GM03348 (cell line): ENCODE results near the gene NHS.

Experiments
- DNase-seq: peaks from one replicate; pipeline ENCODE4 v3.0.0; 2012; ENCODE audit warnings: low spot score

NHS gene

DNA sequence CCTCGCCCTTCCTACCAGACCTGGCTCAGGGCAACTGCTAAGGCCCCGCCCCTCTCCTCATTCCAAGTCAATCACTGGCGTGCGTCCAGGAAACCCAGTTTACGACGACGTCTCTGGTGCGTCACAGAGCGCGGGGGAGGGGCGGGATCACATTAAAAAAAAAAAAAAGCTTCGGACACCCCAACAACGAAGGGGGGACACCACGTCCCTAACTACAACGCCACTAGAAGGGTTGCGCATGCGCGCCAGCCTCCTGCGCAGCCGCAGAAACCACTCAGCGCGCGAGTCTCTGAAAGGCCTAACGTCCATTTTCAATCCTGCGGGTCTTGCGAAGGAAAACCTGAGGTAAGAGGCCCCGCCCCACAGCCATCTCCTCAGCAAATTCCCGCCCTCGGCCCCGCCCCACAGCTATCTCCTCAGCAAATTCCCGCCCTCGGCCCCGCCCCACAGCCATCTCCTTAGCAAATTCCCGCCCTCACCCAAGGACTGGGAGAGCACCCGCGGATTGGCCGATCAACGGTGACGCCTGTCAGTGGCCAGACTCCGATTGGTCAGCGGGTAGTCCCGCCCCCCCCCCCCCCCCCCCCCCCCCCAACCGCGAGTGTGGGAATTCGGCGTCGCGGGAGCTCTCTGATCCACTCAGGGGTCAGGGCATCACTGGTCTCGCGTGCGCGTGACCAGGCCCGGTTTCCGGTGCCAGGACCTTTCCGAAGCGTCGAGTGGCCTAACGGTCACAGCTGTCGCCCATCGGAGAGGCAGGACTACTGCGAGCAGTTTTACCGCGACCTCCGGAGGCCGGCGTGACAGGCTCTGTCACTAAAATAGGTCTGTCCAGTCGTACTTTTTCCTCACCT lies 362.1 kb downstream of the NHS start, which contains the start of gene SCML1:
Gene SCML1 (plus strand): TSS at position 638 of the 854 bp plus-strand sequence. CDS start 6,694 bp downstream, outside the sequence.
- peak; percentile 94 for DNase-seq

DNA sequence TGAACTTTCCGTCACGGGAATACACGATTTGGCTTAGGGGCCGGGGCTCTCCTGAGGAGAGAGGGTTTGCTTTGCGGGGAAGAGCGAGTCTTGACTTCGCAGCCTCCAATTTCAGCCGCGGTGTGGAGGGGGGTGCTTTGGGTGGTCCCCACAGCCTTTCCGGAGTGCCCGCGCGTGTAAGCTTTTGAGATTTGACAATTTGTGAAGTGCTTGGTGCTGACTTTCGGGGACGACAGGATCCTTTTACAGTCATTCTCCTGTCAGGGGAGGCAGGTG lies 362.6 kb downstream of the NHS start:
- no peak for DNase-seq

DNA sequence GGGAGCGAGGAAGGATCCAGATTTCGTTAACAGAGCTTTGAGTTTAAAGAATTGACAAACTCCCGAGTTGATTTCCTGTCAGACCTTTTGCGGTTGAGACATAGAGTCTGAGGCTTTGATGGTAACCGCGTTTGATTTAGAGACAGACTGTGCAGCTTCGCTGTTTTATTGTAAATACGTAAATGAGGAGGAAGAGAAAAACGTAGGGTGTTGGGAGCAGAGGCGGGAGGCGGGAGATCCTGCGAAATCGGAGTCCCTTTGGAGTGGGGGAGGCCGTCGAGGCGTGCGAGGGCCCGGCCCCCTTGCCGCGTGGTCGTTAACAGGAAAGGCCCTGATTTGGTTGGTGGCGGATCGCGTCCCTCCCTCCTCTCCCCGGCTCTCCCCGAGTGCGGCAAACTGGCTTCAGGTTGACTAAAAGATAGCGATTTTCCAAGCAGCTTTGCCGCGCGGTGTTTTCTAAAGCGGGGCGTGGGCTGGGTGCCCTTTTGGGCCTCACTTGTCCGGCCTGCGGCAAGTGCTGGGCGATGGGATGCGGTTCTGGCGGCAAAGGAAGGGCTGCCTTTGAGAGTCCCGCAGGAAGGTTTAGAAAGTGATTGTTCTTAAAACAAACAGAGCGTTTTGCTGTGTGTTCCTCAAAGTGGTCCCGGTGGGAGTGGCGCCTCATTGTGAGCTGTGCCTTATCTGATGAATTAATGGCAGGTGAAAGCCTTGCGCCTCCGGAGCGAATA lies 363.1 kb downstream of the NHS start:
- peak; percentile 15 for DNase-seq

DNA sequence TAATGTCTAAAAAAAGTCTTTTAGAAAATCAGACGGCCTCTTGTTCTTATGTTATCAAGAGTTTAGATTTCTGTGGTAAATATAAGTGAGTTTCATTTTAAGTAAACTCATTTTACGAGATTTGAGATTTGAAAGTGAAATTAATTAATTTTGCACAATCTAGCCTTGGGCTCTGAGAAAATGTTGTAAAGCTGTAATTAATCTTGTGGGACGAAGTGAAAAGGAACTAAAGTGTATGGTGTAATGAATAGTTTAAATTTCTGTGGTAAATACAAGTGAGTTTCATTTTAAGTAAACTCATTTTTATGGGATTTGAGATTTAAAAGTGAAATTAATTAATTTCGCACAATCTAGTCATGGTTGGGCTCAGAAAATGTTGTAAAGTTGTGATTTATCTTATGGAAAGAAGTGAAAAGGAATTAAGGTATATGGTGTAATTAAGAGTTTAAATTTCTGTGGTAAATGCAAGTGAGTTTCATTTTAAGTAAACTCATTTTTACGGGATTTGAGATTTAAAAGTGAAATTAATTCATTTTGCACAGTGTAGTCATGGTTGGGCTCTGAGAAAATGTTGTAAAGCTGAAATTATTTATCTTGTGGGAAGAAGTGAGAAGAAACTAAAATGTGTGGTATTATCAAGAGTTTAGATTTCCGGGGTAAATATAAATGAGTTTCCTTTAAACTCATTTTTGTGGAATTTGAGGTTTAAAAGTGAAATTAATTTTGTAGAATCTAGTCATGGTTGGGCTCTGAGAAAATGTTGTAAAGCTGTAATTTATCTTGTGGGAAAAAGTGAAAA lies 363.9 kb downstream of the NHS start:
- peak; percentile 3 for DNase-seq

DNA sequence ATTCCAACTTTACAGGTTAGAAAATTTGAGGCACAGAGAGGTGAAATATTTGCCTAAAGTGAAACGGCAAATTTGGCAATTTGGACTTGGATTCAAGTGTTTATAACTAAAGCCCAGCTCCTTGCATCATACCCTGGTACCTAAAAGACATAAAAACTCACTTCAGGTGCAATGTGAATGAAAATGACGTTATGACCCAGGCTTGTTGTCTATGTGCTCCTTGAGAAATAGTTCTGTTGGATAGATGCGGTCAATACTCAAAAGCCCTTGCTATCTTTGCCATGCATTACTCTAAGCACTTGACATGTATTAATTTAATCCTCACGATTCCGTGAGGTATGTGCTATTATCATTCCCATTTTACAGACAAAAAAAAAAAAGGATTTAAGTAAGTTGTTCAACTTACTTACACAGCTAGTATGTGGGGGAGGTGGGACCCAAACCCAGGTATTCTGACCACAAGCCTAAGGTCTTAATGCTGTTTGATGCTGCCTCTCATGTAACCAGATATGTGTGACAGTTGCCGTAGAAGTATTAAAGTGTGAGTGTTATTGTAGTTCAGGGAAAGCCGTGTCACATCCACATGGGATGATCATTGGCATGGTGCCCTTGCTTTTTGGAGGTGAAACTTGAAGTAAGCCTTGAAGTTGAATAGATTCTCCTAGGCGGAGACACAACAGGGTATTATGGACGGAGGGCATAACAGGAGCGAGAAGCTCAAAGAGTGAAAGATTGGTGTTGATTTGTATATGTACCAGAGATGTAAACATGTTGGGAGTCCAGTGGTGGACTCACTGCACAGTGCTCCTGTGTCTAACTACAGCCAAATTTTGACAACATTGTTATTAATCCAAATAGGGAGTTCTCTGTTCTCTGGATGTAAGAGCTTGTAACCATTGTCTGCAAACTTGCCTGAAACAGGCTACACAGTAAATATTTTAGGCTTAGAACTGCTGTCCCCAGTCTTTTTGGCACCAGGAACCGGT lies 365.4 kb downstream of the NHS start:
- no peak for DNase-seq

DNA sequence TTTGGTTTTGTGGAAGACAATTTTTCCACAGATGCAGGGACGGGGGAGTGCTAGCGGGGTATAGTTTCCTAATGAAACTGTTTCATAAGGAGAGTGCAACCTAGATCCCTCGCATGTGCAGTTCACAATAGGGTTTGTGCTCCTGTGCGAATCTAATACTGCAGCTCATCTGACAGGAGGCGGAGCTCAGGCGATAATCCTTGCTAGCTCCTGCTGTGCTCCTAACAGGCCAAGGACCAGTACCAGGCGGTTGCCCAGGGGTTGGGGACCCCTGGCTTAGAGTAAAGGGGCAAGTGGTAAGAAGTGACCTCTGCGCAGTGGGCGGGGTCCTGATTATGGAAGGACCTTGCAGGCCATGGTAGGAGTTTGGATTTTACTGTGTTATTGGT lies 366.1 kb downstream of the NHS start:
- DNase-seq: no peak

DNA sequence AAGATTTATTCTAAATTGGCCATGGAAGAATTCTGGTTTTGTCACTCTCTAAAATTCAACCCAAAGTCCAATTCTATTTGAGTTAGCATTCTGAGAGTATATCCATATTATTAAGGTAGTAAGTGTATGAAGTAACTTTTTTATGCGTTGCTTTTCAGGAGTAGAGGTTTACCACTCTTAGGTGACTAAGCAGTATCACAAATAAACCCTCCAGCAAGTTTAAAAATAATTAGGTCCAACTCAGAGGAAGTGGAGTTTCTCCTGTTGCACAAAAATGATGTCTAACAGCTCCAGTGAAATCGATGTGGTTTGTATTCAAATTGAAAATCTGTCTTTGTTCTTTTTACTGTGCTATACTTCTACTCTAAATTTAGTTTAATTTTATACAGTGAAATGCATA lies 368.9 kb downstream of the NHS start:
- no peak for DNase-seq

DNA sequence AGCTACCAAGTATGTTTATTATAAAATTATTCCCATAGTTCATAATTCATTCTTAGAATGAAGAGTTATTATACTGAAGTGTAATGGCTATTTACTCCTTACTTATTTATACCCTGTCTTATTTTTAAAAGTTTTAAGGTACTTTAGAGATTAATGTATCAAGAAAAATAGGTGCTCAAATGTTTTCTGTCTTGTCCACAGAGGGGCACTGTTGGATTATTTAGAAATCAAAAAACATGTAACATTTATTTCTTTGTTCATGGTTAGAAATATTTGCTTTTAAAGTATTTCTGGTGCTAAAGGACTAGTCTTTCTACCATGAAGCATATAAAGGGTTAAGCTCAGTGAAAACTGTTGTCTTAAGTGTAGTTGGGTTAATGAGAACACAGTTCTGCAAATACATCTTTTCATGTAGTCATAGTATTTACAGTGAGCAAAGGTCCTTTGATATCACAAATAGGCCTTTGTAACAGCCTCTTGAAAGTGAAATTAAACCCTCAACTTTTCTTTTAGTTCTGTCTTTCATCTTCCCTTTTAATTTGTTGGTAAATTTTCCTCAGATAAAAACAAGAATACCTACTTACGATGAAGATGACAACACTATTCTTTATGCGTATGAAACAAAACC lies 370.0 kb downstream of the NHS start:
- DNase-seq: peak; percentile 4

DNA sequence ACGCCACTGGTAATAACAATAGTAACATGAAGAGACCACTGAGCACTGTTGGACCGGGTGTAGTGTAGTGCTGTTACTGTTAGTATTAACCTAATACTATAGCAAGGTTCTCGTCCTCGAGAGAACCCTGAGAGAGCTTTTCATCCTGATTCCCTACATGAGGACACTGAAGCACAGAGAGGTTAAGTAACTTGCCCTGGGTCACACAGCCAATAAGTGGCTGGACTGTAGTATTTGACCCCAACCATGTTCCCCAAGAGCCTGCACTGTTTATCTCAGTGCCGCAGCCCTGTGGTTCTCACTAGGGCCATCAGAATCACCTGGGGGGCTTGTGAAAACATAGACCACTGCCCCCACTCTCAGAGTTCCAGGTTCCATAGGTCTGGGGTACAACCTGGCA lies 372.7 kb downstream of the NHS start:
- no peak for DNase-seq

DNA sequence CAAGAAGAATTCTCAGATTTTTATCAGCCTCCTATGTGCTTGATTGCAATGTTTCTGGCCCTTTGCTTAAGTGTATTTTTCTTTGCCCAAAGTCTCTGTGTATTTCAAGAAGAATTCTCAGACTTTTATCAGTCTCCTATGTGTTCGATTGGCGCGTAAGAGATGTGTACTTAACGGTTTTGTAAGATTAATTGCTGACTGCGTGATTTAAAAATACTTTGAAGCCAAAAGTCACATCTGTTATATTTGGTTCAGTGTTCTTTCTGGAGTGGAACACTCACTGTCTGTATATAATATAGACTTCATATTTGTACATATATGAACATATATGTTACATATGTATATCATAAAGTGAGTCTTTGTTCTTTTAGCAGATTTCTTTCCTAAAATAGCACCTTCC lies 373.7 kb downstream of the NHS start:
- no peak for DNase-seq

DNA sequence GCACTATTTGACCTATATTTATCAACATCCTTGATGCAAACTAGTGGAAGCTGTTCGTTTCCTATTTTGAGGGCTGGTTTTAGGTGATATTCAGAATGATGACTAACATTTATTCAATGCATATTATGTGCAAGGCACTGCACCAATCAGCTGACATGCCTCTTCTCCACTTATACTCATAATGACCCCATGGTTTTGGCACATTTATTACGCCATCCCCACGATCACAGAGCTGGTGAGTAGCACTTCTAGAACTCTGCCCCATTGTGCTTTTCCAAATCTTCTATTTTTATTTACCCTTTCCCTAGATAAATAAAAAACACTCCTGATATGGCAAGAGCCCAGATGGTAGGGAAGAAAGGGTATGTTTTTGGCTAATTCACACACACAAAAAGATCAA lies 375.4 kb downstream of the NHS start:
- no peak for DNase-seq

DNA sequence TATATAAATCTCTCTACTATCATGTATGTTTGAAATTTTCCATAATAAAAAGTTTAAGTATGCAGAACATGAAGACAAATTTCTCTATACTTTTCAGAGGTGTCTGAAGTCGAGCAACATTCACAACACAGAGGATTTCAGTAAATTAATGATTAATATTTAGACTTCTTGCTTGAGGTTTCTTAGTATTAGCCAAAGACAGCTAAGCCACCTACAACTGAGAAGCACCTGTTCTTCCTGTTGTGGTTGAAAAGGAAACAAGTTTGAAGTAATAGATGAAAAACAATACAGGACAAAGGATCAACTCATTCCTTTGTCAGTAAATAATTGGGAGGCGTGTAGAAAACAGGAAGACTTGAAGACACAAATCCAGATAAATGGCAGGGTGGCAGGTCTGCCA lies 383.4 kb downstream of the NHS start:
- DNase-seq: no peak

DNA sequence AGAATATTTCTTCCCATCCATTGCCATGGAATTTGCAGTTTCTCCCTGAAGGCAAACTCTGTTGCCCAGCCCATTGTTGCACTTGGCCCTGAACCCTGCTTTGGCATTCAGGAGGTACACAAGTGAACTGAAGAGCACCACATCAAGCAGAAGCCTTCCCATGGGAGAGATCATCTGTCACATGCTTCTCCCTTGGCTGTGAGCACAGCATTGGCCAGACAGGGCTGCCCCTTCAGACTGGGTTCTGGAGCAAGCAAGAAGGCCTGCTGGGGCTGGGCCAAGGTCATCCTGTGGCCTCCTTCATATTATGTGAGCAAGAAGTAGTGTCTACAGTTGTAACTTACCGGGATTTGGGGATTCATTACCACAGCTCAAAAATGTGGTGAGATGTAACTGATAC lies 385.0 kb downstream of the NHS start:
- DNase-seq: no peak

DNA sequence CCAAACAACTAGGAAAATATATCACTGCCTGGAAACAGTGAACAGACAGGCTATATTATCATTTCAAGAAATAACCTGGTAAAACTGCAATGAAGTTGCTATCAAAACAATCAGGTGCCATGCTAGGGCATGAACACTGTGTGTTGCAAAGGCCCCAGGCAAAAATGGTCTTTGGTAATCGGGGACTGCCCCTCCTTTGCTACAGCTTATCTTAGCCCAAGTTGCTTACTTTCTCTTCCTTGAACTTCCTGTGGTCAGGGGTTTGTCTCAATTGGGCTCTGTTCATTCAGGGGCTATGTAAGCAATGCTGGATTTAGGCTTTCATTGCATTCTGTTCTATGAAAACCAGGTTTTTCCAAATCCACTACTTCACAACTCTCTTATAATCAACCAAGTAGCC lies 392.7 kb downstream of the NHS start:
- DNase-seq: no peak

DNA sequence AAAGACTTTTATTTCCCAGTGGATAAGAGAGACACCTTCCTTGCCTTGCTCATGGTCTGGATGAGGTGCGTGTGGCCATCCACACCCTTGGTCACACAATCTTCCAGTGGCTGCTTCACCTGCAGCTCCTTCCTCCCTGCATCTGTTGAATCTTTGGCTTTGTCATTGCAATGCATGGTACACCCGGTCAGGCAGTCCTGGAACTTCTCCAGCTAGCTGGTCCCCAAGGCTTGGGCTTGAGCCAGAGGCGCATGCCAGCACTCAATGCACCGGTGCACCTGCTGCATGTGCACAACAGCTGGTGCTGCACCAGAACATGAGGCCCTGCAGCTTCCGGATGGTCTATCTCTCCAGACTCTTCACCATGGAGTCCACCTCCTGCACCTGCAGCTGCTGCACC lies 394.0 kb downstream of the NHS start:
- DNase-seq: no peak

DNA sequence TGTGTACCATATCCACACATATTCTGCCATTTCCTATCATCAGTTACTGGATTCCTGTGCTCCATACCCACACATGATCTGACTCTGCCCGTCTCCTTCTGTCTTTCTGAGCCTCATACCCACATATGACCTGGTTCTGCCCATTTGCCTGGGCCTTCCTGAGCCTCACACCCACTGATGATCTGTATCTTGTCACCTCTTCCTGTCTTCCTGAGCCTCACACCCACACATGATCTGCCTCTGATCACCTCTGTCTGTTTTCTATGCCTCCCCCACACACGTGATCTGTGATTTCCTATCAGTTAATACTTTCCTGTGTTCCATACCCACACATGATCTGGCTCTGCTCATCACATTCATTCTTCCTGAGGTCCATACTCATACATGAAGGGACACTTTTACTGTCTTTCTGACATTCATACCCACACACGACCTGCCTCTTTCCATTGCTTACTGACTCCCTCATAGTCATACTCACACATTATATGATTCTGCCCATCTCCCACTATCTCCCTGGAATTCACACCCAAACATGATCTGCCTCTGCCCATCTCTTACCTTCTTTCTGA lies 394.8 kb downstream of the NHS start:
- DNase-seq: no peak

DNA sequence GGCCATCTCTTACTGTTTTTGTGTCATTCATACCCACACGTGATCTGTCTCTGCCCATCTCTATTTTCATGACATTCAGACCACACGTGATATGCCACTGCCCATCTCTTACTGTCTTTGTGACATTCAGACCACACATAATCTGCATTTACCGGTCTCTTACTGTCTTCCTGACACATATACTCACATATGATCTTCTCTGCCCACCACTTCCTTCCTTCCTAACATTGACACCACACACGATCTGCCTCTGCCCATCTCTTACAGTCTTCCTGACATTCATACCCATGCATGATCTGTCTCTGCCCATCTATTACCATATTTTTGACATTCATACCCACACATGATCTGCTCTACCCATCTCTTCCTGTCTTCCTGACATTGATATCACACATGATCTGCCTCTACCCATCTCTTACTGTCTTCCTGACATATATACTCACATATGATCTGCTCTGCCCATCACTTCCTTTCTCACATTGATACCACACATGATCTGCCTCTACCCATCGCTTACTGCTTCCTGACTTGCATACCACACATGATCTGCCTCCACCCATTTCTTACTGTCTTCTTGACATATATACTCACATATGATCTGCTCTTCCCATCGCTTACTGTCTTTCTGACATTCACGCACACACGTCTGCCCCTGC lies 398.3 kb downstream of the NHS start:
- DNase-seq: no peak

DNA sequence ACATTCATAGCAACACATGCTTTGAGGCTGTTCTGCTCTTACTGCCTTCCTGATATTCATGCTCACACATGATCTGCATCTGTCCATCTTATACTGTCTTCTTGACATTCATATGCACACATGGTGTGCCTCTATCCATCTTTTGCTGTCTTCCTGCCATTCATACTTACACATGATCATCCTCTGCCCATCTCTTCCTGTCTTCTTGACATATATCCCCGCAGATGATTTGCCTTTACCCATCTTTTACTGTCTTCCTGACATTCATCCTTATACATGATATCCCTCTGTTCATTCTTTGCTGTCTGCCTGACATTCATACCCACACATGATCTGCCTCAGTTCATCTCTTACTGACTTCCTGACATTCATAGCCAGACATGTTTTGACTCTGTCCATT lies 399.1 kb downstream of the NHS start:
- no peak for DNase-seq

DNA sequence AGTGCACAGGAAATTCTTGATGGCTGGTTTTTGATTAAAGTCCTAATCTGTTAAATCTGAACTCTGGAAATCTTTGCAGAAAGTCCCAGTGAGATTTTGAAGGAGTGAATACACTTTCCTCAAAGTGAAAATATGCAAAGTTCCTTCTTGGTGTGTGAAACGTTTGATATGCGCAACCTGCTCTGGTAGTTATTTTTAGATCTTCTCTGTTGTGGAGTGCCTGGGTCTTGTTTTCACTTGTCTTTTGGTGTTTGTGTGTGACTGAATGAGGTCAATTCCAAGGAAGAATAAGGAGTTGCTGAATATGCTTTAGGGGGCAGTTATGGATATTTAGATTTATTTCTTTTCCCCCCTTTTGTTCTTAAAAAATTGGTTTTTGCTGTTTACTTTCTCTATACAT lies 404.0 kb downstream of the NHS start:
- no peak for DNase-seq

DNA sequence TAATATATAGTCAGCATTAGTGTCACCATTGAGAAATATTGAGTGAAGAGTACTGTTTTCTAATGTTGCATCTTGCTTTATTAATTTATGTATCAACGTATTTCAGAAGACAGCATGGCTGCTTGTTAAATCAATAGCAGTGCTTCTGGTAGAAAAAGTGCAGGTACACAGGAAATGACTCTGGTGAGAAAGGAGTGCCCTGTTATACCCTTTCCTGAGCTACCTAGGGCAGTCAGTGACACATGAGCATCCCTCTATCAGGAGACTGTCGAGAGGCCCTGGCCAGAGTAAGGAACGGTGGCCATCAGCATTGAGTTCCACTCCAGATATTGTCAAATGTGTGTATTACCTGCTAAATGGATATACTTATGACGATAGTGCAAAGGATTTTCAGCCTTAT lies 404.4 kb downstream of the NHS start:
- DNase-seq: no peak
